Stromal cell of bone marrow (primary cell): ENCODE data around the gene IQSEC1.

Experiments
- DNase-seq: peaks from one replicate; pipeline ENCODE4 v3.0.0-alpha.2; 2012; ENCODE audit warnings: low read depth

The IQSEC1 gene

DNA sequence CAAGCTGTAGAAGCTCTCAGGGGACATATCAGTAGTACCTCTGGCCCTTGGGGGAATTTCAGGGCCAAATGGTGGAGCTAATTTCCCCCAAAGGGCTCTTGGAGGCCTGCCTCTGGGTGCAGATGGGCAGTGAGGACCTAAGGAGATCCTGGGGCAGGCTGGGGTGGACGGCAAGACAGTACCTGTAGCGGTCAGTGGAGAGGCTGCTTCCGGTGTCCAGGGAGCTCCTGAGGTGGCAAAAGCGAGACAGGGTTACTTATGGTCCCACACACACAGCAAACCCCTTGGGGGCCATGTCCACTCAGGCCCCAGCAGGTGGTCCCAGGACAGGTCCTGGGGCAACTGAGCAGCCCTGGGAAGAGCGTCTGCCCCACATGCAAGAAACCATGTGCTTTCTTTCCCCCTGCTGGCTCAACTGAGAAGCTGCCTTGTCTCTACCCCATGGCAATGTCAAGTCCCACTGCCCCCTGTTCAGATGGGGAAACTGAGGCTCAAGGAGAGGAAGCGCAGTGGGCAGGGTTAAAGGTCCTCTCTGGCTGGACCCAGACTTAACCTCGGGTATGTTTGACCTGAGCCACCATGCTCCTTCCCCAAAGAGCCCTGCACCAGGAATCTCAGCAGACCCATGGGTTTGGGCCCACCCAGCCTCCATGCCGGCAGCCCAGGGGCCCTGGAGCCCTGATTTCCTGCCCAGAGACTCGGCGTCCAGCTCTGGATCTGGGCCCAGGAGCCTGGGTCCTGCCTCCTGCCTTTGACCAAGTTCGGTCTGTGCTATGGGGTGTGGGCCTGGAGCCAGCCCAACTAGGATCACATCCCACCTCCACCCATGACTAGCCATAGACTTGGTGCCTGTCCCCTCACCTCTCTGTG is 25.7 kb downstream of the IQSEC1 start:
- DNase-seq = no peak

DNA sequence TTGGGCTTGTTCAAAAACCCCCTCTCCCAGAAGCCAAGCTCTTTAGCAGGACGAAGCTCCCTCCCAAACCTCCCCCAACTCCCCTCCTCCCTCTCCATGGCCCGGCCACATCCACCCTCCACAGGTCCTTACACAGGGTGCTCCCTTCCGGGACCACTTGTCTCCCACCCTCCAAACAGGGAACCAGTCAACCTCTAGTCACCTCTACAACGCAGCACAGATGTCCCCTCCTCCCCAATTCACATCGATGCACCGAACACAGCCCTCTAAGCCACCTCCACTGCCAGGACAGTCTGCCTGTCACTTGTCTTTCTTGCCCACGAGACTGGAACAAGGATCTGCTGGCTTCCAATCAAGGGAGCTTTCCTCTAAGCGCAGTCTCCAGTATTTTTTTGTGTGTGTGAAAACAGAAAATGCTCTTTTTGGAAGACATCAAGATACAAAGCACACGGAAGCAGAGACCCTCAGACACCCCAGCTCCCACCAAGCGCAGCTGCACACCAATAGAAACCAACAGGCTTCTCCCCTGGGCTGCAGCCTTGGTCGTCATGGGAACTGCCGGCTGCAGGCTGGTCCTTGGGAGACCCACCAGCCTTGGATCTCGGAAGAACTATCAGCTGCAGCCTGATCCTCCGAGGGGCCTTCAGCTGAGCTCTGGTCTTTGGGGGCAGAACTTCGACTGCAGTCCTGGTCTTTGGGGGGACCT is 26.5 kb downstream of the IQSEC1 start:
- DNase-seq = no peak

DNA sequence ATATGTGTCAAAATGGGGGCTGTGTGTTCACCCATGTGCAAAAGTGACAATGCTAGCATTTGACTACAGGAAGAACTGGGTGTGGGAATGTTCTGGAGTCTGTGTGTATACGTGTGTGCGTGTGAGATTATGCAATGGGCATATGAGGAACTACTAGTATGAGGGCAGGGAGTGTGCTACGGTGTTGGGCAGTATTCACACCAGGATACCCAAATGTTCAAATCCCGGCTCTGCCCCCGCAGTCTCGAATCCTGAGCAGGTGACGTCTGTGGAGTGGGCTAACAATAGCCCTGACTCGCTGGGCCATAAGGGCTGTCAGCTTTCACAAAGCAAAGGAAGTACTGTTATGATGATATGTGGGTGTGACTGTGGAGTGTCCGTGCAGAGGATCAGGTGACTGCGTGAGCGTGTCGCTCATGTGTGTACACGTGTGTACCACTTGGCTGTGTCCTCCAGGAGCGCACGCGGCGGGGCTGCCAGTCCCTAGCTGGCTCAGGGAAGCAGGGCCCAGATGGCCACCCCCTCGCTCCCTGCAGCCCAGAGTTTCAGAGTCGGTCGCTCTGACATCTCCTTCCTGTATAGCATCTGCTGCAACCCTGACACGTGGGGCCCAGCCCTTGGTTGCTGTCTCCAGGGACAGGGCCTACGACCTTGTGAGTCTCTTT is 27.2 kb downstream of the IQSEC1 start:
- no peak for DNase-seq

DNA sequence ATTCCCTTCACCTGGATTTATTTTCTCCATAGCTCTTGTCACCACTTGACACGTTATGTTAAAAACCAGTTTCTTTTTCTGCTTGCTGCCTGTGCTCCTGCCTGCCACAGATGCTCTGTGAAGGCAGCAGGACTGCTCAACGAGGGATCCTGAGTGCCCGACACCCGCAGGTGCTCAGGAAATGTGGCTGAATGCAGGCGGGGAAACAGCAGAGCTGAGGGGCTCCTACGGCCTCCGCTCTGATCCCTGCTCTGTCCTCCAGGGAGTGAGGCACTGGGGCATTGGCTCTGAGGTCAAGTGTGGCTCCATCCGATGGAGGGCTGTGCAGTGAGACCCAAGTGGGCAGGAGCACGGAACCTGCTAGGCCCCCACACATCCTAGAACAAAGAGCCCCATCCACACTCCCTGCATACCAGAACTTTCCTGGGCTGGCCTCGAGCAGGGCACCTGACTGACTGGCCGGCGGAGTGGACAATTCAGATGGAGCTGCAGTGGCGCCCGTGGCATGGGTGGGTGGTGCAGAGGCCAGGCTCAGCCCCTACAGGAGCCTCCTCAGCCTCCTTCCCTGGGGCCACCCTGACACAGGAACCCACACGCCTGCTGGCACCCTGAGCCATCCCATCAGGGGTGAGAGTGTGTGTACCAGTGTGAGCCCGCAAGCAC is 27.9 kb downstream of the IQSEC1 start:
- no peak for DNase-seq

DNA sequence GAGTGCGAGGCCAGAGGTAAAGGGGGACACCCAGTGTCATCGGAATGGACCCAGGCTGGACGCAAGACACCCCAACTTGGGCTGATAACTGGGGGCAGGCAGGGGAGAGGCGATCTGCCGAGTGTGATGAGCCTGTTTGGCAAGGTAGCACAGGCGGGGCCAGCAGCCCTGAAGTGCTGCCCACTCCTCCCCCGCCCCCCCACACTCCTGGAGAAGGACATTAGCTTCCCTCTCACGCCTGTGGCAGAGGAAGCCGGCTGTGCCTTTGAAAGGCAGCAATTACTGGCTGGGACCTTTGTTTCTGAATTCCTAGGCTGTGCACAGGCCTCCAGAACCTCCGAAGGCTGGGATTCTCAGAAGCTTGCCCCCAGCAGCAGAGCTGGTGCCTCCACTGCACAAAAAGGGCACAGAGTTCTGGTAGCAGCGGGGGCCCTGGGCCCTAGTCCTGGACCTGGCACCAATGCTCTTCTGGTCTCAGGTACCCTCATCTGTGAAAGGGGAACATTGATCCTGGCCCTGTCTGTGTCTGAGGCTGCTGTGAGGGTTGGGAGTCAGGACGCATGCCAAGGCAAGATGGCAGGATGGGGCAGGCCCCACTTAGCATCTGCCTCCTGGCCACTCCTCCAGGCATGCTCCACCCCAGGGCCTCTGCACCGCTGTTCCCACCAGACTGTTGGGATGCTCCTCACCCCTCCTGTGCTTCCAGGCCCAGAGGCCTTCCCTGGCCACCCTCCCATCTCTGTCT is 28.6 kb downstream of the IQSEC1 start:
- DNase-seq = no peak

DNA sequence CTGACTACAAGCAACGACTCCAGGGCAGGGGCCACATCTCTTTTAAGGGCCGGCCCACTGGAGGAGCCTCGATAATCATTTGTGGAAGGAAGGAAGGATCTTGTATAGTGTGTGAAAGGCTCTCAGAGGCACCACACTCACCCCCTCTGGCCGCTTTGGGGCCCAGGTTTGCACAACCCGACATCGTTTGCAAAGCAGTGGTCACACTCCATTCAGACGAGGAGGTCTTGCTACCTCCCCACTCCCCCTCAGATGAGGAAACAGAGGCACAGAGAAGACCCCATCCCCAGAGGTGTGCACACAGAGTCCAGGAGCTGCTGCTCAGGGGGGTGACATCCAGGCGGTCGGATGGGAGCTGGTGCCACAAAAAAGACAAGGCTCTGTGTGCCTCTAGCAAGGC is 29.6 kb downstream of the IQSEC1 start:
- DNase-seq = no peak

DNA sequence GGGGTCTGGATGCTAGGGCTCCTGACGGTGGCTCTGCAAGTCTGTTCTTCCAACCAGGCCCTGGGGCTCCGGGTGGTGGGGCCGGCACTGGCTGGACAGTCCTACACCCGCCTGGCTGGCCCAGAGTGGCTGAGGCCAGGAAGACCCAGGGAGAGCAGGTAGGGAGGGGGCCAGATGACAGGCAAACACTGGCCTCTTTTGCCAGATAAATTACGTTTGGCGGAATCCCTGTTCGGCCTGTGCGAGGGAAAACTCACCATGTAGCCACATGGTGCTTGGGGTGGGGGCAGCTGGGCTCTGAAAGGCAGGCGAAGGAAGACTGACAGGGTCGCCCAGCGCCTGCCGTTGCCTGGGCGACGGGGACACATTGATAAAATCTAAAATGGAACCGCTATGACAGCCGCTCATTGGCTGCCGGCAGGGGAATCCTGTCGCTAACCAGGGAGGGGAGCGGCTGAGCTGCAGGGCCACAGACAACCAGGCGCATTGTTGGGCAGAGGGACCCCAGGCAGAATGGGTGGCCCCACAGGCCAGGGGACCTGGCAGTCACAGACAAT is 30.4 kb downstream of the IQSEC1 start:
- no peak for DNase-seq

DNA sequence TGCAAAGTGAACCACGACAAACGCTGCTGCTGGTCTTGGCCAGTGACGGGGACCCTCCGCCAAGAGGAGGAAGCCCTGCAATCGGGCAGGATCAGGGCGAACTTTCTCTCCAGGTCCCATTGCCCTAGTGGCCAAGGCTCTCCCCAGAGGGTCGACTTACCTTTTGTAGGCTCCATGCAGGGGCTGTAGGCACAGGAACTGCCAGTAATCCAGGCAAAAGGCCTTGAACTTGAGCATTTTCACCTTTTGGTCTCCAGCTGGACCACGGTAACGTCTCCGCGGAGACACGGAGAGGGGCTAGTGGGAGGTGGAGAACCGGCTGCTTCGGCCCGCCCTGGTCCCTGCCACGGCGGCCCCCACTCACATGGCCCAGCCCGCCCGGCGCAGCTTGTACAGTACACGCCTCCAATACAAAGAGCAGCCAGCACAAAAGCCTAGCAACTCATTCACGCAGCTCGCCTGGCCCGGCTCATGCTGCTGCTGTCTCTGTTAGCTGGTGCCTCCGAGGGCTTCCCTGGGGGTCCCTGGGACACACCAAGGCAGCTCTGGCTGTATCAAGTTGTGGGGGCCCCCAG is 31.0 kb downstream of the IQSEC1 start:
- DNase-seq = no peak

DNA sequence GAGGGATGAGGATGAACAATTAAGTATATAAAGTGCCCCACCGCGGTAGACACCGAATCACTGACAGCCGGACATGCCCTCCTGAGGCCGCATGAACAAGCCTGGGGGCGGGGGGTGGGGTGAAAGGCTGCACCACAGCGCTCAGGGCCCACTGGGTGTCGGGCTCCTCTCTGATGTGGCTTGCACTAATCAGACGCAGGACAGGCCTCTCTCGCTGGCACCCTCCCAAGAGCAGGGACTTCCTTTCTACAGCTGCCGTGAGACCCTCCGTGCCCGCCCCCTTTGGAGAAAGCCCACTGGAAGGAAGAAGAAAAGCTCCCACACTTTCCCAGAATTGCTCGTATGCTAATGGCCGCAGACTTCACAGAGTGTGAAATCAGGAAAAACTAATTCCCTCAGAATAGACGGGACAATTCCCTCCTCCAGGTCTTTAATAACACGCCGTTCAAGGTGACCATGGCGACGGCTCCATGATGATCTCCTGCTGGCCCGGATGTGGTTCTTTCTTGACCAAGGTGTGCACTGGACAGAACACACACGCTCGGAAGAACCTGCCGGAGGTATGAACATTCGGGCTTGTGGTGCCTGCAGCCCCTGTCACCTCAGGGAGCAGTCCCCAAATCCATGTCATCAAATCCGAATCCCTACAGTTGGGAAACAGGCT is 32.0 kb downstream of the IQSEC1 start:
- no peak for DNase-seq

DNA sequence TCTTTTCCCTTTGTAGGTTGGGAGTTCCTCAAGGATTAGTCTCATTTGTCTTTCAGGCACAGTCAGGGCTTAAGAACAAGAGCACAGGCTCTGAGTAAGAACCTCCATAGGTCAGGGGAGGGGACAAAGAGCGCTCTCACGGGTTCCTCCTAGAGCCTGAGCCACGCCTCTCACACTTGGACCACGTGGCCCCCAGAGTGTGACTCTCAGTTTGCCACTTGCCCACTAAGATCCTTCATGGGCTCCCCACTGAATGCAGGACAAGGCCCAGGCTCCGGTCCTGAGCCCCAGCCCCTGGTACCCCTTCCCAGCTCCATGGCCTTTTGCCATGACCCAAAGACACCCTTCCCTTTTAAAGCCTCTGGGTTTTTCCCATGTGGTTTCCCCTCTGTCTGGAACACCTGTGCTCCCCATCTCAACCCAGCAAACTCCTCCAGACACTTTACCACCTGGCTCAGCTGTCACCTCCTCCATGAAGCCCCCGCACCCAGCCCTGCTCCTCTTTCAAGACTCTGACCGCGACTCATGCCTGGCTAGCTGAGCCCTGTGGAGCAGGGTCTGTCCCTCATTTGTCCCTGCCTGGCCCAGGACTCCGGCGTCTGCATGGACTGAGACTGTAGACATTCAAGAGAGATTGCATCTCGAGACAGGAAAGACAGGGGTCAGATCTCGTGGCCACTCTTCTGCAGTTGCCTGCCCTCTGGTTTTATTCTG is 32.7 kb downstream of the IQSEC1 start:
- no peak for DNase-seq

DNA sequence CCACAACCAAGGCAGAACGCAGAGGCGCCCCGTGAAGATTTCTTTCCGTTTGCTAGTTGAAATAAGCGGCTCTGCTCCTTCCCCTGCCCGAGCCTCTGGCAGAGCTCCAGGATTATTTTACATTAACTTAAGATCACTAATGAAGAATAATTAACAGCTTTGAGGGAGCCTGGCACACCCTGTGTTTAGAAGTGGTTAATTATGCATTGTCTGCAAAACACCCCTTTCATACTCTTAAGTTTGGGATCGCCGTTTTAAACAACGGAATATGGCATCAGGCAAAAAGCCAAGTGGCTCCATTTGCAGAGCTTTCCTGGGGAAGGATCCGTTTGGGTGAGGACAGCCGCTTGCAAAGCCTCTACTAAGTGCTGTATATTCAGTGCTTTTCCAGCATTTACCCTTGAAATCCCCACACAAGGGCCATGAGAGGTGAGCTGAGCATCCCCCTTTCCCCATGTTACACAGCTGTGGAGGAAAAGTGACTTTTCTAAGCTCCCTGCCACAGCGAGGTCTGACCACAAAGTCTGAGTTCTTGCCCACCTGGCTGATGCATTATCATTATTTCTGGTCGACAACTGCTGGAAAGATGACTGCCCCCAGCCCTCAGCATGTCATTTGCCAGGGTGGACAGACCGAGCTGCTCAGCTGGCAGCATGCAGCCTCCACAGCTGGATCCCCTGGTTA is 33.9 kb downstream of the IQSEC1 start:
- no peak for DNase-seq

DNA sequence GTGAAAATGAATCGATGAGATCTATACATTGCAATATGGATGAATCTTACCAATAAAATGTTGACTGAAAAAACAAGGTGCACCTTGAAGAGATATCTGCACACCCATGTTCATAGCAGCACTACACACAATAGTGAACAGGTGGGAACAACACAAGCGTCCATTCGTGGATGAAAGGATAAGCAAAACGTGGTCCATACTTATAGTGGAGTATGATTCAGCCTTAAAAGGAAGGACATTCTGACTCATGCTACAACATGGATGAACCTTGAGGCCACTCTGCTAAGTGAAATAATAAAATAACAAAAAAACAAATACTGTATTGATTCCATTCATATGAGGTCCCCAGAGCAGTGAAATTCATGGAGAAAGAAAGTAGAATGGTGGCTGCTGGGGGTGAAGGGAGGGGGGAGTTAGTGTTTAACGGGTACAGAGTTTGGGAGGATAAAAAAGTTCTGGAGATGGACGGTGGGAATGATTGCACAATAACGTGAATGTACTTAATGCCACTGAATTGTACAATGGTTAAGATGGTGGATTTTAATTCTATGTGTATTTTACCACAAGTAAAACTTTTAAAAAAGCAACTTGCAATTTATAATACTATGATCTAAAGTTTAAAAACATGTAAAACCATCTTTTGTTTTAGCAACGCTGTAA is 35.6 kb downstream of the IQSEC1 start:
- no peak for DNase-seq

DNA sequence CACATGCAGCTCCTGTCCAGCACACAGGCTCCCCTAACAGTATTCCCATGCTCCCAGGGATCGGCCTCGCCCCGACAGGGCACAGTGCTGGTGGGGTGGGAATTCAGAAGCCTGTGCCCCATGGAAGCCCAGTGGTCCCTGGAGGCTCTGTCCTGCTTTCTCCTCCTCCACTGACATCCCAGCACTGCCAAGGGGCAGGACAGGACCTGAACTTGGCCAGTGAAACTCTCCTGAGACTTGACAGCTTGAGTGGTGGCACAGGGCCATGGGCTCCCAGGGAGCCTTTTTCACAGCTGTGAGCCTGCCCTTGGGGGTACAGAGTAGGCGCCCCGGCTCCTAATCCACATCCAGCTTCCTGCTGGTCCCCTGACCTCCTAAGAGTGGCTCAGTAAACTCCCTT is 38.4 kb downstream of the IQSEC1 start:
- no peak for DNase-seq

DNA sequence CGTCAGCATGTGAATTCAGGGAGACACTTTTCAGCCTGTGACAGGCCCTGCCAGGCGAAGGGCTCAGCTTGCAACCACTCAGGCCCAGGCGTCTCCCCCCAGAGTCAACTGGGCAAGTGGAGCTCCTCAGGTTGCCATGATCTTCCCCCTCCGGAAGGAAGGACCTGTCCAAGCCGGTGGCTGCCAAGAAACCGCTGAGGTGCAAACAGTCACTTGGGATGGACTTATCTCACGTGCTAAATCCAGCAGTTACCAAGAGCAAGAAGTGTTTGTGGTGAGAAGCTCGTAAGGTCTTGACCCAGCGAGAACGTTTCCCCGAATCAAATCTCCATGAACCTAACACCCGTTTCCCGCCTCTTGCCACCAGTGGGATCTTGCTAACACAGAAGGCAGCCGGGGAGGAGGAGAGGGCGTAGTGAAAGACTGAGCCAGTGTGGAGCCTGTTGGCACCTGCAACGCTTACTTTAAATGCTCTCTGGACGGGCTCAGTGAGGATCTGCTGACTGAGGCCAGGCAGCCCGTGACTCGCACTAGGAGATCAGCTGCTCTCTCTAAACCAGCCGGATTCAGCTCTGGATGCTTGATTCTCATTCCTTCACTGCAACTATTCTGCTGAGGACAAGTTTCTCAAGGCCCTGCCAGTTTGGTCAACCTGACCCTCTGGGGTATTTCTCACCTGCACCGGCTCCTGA is 39.0 kb downstream of the IQSEC1 start:
- DNase-seq = no peak

DNA sequence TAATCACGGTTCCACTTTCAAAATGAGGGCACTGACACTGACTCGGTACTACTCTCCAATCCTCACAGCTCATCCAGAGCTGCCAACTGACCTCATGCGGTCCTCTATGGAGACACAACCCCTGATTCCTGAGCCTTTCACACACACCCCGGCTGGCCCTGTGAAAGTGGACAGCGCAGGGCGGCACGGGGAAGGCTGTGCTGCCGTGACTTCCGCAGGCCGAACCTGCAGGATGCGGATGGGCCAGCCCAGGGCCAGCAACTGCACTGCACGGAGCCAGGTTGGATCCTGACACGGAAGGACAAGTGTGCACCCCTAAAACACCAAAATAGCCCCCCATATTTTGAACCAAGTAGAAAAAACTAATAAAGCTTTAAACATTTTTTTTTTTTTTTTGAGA is 41.0 kb downstream of the IQSEC1 start:
- DNase-seq = no peak

DNA sequence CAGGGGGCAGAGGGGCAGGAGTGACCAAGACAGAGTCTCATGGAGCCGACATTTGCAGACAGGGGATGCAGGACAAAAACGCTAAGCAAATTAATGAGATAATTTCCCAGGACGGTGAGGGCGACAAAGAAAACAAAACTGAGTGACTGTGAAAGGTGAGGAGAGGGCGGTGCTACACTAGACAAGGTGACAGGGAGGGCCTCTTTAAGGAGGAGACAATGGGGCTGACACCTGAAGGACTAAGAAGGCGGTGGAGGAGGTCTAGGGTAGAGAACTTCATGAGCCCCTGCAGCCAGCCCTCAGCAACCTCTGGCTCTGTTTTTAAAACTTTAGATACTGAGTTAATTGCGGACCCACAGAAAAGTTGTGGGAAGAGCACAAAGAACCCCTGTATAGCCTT is 41.6 kb downstream of the IQSEC1 start:
- DNase-seq = no peak

DNA sequence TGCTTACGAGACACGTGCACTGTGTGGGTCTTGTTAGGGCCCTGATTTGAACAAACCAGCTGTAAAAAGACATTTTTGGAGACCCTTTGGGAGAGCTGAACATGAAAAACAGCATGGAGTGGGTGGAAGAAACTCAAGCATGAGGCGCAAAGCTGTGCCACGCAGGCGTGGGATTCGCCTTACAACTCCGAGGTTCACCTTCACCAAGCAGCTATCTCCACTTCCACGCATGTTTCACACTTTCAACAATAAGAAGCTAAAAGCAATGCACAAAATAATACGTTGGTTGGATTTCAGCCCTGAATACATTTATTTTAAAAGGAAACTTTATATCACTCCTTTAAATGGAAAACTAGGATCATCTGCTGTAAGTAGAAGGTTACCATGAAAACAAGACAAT is 42.5 kb downstream of the IQSEC1 start:
- no peak for DNase-seq
